ENCODE measurements around the gene CSH2. TPM values are rescaled to one million over a fixed set of nuclear protein-coding genes. Genes with fewer than 3 reads are reported as not detected.

CSH2 gene
- total and polyA plus RNA-seq, 2 of the 13 experiments (the other 11 are each of a cell fraction or from before 2014, with no cell fraction given) = not detected

DNA sequence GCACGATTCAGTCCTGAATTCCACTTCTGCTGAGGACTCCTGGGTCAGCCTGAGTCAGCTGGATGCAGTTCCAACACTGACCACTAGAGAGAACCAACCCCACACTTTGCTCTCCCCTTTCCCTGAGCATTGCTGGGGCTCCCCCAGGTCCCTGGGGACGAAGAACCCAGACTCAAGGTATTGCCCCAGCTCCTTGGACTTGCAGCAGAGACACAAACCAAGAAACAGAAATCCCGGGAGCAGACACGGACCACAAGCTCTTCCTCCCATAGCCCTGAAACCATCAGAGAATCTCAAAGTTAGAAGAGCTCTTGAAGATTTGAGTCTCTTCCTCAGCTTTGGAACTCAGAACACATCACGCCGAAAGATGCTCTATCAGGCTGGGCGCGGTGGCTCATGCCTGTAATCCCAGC lies 45.8 kb upstream of the CSH2 start (continued):
- TF ChIP-seq, protein P1, sequence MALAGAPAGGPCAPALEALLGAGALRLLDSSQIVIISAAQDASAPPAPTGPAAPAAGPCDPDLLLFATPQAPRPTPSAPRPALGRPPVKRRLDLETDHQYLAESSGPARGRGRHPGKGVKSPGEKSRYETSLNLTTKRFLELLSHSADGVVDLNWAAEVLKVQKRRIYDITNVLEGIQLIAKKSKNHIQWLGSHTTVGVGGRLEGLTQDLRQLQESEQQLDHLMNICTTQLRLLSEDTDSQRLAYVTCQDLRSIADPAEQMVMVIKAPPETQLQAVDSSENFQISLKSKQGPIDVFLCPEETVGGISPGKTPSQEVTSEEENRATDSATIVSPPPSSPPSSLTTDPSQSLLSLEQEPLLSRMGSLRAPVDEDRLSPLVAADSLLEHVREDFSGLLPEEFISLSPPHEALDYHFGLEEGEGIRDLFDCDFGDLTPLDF (CRISPR knock-in tag; IDR thresholded peaks at IDR 0.05) = no peak
- TF ChIP-seq ZNF558 (CRISPR knock-in tag; IDR thresholded peaks at IDR 0.05; ENCODE audit: borderline replicate concordance) (no peak), ELF4 (CRISPR knock-in tag; IDR thresholded peaks at IDR 0.05; ENCODE audit: borderline replicate concordance) (no peak), ZKSCAN8 (CRISPR knock-in tag; IDR thresholded peaks at IDR 0.05; ENCODE audit: borderline replicate concordance) (no peak), ATF7 (IDR thresholded peaks at IDR 0.05) (no peak), ATF7 (CRISPR knock-in tag; IDR thresholded peaks at IDR 0.05) (no peak), ZBTB42 (CRISPR knock-in tag; IDR thresholded peaks at IDR 0.05) (no peak), ZSCAN12 (CRISPR knock-in tag; IDR thresholded peaks at IDR 0.05) (no peak), MIER3 (CRISPR knock-in tag; IDR thresholded peaks at IDR 0.05; ENCODE audit: borderline replicate concordance) (no peak), SMC3 (IDR thresholded peaks at IDR 0.05; ENCODE audit: low read length) (peak; percentile 79), SP5 (CRISPR knock-in tag; IDR thresholded peaks at IDR 0.05; ENCODE audit: borderline replicate concordance, low read depth) (0 out of 2 replicates have a peak, but pooled peaks have one; percentile 18), ZNF766 (CRISPR knock-in tag; IDR thresholded peaks at IDR 0.05; ENCODE audit: borderline replicate concordance) (no peak), BHLHE40 (IDR thresholded peaks at IDR 0.05; ENCODE audit: low read length) (no peak), SOX5 (CRISPR knock-in tag; IDR thresholded peaks at IDR 0.05; ENCODE audit: borderline replicate concordance) (no peak), RARA (CRISPR knock-in tag; IDR thresholded peaks at IDR 0.05) (no peak), RELA (CRISPR knock-in tag; IDR thresholded peaks at IDR 0.05) (no peak)
- TF ChIP-seq, protein P2, sequence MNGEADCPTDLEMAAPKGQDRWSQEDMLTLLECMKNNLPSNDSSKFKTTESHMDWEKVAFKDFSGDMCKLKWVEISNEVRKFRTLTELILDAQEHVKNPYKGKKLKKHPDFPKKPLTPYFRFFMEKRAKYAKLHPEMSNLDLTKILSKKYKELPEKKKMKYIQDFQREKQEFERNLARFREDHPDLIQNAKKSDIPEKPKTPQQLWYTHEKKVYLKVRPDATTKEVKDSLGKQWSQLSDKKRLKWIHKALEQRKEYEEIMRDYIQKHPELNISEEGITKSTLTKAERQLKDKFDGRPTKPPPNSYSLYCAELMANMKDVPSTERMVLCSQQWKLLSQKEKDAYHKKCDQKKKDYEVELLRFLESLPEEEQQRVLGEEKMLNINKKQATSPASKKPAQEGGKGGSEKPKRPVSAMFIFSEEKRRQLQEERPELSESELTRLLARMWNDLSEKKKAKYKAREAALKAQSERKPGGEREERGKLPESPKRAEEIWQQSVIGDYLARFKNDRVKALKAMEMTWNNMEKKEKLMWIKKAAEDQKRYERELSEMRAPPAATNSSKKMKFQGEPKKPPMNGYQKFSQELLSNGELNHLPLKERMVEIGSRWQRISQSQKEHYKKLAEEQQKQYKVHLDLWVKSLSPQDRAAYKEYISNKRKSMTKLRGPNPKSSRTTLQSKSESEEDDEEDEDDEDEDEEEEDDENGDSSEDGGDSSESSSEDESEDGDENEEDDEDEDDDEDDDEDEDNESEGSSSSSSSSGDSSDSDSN (CRISPR knock-in tag; IDR thresholded peaks at IDR 0.05) = no peak
- TF ChIP-seq, protein P3, sequence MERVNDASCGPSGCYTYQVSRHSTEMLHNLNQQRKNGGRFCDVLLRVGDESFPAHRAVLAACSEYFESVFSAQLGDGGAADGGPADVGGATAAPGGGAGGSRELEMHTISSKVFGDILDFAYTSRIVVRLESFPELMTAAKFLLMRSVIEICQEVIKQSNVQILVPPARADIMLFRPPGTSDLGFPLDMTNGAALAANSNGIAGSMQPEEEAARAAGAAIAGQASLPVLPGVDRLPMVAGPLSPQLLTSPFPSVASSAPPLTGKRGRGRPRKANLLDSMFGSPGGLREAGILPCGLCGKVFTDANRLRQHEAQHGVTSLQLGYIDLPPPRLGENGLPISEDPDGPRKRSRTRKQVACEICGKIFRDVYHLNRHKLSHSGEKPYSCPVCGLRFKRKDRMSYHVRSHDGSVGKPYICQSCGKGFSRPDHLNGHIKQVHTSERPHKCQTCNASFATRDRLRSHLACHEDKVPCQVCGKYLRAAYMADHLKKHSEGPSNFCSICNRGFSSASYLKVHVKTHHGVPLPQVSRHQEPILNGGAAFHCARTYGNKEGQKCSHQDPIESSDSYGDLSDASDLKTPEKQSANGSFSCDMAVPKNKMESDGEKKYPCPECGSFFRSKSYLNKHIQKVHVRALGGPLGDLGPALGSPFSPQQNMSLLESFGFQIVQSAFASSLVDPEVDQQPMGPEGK (CRISPR knock-in tag; IDR thresholded peaks at IDR 0.05) = peak; percentile 72
- TF ChIP-seq, protein P4, sequence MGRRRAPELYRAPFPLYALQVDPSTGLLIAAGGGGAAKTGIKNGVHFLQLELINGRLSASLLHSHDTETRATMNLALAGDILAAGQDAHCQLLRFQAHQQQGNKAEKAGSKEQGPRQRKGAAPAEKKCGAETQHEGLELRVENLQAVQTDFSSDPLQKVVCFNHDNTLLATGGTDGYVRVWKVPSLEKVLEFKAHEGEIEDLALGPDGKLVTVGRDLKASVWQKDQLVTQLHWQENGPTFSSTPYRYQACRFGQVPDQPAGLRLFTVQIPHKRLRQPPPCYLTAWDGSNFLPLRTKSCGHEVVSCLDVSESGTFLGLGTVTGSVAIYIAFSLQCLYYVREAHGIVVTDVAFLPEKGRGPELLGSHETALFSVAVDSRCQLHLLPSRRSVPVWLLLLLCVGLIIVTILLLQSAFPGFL (CRISPR knock-in tag; IDR thresholded peaks at IDR 0.05) = no peak
- TF ChIP-seq, protein P5, sequence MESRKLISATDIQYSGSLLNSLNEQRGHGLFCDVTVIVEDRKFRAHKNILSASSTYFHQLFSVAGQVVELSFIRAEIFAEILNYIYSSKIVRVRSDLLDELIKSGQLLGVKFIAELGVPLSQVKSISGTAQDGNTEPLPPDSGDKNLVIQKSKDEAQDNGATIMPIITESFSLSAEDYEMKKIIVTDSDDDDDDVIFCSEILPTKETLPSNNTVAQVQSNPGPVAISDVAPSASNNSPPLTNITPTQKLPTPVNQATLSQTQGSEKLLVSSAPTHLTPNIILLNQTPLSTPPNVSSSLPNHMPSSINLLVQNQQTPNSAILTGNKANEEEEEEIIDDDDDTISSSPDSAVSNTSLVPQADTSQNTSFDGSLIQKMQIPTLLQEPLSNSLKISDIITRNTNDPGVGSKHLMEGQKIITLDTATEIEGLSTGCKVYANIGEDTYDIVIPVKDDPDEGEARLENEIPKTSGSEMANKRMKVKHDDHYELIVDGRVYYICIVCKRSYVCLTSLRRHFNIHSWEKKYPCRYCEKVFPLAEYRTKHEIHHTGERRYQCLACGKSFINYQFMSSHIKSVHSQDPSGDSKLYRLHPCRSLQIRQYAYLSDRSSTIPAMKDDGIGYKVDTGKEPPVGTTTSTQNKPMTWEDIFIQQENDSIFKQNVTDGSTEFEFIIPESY (CRISPR knock-in tag; IDR thresholded peaks at IDR 0.05) = no peak
- TF ChIP-seq, protein P6, sequence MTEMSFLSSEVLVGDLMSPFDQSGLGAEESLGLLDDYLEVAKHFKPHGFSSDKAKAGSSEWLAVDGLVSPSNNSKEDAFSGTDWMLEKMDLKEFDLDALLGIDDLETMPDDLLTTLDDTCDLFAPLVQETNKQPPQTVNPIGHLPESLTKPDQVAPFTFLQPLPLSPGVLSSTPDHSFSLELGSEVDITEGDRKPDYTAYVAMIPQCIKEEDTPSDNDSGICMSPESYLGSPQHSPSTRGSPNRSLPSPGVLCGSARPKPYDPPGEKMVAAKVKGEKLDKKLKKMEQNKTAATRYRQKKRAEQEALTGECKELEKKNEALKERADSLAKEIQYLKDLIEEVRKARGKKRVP (CRISPR knock-in tag; IDR thresholded peaks at IDR 0.05) = no peak
